NCI-H187 treated with DMSO at 0.1 percent for 48 hours (cell line): ENCODE measurements around the gene PRR11.
"Not testable (repeated sequence)": the region's sequence is repeated elsewhere in the genome, so short reads cannot be mapped to it uniquely, and the experiment has no call there.

Source experiments
- DNase-seq: peaks from one replicate; lab custom pipeline; 2025; lab: John Stamatoyannopoulos, UW

PRR11 gene

DNA sequence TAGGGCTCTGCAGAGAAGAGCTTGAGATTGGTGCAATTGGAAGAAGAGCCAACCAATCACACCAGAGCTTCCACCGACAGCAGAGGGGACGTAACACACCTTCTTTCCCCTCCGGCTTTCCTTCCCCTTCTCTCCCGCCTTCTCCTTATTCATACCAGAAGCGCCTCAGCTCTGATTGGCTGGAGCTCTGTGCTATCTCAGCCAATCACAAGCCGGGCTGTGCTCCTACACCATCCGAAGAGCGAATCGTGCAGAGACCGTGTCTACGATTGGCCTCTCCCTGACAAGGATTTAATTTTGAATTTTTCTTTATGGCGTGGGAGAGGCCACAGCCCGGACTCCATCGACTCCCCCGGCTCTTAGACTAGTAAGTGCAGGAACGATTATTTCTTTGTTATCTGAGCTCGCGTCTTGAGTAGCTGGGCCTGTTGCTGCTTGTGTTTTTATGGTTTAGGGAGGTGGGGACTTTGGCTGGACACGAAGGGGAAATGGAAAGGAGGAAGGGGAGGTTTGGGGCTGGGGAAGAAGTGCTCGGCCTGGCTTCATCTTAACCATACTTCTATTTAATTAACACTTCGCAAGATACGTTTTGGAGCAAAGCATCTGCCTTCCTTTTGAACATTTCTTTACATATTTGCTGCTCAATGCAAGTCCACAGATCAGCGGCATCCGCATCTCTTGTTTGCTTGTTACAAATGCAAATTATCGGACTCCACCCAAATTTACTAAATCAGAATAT, at the start of gene PRR11:
TSS of gene PRR11 (plus strand) at position 308 of the 739 bp plus-strand sequence. CDS start 14,007 bp downstream, outside the sequence.
- DNase-seq = peak; percentile 100

DNA sequence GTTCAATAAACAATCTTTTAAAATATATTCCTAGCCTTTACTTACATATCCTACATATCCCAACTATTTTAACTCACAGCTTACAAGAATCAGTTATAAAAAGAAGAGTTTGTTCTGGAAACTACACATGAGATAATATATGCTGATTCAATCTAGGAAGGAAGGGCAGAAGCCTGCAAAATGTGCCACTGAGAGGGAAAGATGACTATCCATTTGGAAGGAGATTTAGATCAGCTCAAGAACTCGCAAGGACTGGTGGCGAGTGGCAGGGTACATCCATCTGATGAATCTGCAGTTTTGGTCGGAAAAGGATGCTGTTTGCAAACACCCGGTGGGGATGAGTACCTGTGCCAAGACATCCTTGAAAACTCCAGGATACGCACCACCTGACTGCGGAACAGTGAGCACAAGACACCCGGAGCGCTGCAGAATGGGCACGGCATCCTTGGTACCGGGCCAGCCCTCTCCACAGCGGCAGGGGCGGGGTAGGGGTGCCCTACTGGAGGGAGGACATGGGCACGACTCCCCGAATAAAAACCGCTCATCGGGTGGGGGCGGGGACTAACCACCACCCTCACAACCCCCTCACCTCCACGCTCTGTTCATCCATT, 49.6 kb upstream of the PRR11 start:
- no peak for DNase-seq

- peak; percentile 89 for DNase-seq
Observed at GRCh38 chr17:59106463-59107305, 48.9 kb upstream of the PRR11 start, which contains the start of gene TRIM37. TSS of gene TRIM37 (minus strand) at chr17:59106880. CDS start at chr17:59106461, 419 bp downstream.

DNA sequence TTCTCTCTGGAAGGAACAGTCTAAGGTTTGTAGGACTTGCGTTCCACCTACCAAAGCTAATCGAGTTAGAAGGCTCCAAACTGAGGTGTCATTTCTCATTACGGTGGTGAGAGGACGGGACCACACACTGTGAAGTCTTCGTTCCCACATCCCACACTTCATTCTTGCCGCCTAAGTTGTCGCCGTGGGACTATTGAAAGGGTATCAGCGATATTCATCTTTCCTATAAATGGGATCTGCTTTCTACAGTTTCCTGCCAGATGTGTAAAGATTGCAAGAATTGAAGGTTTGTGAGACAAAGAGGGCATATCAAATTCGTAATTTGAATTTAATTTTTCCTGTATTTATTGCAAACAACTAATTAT, 48.3 kb upstream of the PRR11 start:
- DNase-seq = no peak

DNA sequence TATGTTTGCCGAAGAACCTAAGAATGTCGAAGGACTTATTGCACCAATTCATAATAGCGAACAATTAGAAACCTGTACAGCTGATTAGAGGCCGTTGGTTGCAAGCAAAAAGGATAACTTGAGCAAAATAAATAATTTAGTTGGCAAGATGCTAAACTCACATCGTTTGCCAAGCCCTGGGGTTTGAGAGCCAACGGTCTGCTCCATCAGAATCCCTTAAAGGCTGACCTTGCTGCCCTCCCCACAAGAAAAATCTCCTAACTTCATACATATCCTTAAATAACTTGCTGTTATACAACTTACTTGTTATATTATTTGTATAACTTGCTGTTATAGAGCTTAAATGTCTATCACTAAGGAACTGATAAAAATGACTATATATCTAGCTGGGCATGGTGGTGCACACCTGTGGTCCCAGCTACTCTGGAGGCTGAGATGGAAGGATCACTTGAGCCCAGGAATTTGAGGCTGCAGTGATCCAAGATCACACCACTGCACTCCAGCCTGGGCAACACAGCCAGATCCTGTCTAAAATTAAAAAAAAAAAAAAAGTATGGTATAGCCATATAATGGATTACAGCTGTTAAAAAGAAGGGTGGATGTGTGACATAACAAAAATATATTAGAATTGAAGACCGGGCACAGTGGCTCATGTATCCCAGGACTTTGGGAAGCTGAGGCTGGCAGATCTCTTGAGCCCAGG, 47.0 kb upstream of the PRR11 start:
- no peak for DNase-seq

DNA sequence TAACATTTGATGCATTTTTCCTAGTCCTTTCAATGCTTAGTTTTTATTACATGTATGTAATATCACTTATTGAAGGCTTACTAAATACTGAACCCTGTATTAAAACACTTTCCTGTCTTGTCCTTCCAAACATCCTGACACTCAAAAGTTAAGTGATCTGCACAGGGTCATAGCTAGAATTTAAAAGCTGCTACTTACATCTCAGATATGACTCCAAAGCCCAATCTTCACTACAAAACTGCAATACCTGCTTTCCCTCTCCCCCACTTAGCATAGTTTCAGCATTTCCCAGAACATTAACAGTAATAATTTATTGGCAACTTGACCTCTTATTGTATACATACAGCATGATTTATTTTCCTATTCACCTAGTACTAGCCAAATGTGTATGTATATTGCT, 44.6 kb upstream of the PRR11 start:
- DNase-seq = no peak

GRCh38 chr17:59111539-59111938, 44.0 kb upstream of the PRR11 start:
- no peak for DNase-seq

DNA sequence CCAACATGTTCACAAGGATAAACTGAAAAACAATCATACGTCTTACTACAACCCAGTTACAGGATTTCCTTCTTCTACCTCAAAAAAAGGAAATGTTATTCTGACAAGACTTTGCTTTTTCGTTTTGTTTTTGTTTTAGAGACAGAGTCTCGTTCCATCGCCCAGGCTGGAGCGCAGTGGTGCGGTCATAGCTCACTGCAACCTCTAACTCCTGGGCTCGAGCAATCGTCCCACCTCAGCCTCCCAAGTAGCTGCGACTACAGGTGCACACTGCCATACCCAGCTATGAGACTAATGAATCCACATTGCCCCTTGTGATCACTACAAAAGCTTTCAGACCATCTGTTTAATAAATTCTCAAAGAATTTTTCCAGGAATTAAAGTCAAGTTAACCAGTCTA, 40.1 kb upstream of the PRR11 start:
- DNase-seq = no peak

GRCh38 chr17:59121901-59122480, 33.6 kb upstream of the PRR11 start:
- no peak for DNase-seq

GRCh38 chr17:59124665-59125064, 30.9 kb upstream of the PRR11 start:
- no peak for DNase-seq

GRCh38 chr17:59126809-59127417, 28.6 kb upstream of the PRR11 start:
- no peak for DNase-seq

DNA sequence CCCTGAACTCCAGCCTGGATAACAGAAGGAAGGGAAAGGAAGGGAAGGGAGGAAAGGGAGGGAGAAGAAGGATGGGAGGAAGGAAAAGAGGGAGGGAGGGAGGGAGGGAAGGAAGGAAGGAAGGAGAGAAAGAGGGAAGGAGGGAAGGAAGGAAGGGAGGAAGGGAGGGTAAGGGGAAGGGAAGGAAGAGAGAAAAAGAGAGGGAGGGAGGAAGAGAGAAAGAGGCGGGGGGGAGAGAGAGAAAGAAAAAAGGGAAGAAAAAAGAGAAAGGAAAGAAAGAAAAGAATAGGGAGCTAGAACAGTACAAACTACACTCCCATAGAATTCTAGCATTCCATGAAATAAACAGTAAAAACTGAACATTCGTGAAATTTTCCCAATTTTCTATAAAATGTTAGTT, 25.7 kb upstream of the PRR11 start:
- no peak for DNase-seq

DNA sequence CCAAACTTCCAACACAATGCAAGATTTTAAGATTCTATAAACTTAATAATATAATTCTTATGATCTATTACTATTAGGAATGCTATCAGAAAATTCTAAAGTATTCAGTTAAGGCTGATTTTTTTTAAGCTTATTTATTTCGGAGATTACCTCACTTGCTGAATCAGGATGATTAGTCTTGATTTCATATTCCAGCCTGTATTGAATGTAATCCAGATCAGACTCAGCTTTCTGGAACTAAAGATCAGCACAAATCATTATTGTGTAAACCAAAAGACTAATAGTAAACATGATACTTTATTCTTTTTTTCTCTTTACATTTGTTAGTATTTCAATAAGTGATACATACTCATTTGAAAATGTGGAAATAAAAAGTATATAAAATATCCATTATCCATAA, 24.4 kb upstream of the PRR11 start:
- no peak for DNase-seq

GRCh38 chr17:59138339-59138738, 17.2 kb upstream of the PRR11 start:
- not testable (repeated sequence) for DNase-seq

- no peak for DNase-seq
Observed at GRCh38 chr17:59139939-59140338, 15.6 kb upstream of the PRR11 start.

DNA sequence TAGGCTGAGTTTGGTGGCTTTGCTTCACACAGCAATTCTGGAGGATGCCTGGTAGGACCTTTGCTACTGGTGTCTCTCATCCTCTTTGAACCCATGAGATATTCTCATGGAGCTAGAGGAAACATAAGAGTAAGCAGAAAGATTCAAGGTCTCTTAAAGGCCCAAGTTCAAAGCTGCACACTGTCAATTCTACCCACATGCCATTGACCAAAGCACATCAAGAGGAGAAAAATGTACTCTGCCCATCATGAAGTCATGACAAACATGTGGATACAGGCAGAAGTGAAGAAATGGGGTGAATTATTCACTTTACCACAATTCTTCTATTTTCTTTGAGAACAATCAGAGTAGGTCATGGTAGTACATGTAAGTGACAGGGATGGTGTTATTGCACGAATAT, 13.7 kb upstream of the PRR11 start:
- DNase-seq = no peak

- no peak for DNase-seq
Observed at GRCh38 chr17:59145571-59146096, 9.9 kb upstream of the PRR11 start.

GRCh38 chr17:59149051-59149450, 6.5 kb upstream of the PRR11 start:
- DNase-seq = no peak

- no peak for DNase-seq
Observed at GRCh38 chr17:59149841-59150511, 5.6 kb upstream of the PRR11 start.

- DNase-seq = no peak
Observed at GRCh38 chr17:59151006-59151405, 4.5 kb upstream of the PRR11 start.

DNA sequence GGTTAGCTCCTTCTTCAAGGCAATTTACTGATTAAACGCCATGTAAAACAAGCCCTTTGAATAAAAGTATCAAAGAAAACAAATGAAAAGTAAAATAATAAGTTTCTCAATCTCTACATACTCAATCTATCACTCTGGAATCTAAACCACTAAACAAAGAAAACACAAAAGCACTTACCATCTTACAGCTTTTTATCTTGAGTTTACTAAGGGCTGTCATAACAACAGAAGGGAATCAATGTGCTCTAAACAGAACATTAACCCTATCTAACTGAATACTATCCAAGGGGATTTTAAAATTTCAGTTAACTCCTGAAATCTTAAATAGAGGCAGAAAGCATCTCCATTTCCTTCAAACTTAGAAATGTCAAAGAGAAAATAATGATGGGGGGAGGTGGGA, 4.0 kb upstream of the PRR11 start:
- DNase-seq = no peak
